ENCODE data around the gene ZCCHC2. TPM values are rescaled to one million over a fixed set of nuclear protein-coding genes. Genes with fewer than 3 reads are reported as not detected.

Gene ZCCHC2
- total and polyA plus RNA-seq, 2 of the 8 experiments (the other 6 are each of a cell fraction or from before 2014, with no cell fraction given): 13.5 to 18.6 TPM

GRCh38 chr18:62572456-62572855, 49.6 kb downstream of the ZCCHC2 start (continued):
- TF ChIP-seq, protein P1, sequence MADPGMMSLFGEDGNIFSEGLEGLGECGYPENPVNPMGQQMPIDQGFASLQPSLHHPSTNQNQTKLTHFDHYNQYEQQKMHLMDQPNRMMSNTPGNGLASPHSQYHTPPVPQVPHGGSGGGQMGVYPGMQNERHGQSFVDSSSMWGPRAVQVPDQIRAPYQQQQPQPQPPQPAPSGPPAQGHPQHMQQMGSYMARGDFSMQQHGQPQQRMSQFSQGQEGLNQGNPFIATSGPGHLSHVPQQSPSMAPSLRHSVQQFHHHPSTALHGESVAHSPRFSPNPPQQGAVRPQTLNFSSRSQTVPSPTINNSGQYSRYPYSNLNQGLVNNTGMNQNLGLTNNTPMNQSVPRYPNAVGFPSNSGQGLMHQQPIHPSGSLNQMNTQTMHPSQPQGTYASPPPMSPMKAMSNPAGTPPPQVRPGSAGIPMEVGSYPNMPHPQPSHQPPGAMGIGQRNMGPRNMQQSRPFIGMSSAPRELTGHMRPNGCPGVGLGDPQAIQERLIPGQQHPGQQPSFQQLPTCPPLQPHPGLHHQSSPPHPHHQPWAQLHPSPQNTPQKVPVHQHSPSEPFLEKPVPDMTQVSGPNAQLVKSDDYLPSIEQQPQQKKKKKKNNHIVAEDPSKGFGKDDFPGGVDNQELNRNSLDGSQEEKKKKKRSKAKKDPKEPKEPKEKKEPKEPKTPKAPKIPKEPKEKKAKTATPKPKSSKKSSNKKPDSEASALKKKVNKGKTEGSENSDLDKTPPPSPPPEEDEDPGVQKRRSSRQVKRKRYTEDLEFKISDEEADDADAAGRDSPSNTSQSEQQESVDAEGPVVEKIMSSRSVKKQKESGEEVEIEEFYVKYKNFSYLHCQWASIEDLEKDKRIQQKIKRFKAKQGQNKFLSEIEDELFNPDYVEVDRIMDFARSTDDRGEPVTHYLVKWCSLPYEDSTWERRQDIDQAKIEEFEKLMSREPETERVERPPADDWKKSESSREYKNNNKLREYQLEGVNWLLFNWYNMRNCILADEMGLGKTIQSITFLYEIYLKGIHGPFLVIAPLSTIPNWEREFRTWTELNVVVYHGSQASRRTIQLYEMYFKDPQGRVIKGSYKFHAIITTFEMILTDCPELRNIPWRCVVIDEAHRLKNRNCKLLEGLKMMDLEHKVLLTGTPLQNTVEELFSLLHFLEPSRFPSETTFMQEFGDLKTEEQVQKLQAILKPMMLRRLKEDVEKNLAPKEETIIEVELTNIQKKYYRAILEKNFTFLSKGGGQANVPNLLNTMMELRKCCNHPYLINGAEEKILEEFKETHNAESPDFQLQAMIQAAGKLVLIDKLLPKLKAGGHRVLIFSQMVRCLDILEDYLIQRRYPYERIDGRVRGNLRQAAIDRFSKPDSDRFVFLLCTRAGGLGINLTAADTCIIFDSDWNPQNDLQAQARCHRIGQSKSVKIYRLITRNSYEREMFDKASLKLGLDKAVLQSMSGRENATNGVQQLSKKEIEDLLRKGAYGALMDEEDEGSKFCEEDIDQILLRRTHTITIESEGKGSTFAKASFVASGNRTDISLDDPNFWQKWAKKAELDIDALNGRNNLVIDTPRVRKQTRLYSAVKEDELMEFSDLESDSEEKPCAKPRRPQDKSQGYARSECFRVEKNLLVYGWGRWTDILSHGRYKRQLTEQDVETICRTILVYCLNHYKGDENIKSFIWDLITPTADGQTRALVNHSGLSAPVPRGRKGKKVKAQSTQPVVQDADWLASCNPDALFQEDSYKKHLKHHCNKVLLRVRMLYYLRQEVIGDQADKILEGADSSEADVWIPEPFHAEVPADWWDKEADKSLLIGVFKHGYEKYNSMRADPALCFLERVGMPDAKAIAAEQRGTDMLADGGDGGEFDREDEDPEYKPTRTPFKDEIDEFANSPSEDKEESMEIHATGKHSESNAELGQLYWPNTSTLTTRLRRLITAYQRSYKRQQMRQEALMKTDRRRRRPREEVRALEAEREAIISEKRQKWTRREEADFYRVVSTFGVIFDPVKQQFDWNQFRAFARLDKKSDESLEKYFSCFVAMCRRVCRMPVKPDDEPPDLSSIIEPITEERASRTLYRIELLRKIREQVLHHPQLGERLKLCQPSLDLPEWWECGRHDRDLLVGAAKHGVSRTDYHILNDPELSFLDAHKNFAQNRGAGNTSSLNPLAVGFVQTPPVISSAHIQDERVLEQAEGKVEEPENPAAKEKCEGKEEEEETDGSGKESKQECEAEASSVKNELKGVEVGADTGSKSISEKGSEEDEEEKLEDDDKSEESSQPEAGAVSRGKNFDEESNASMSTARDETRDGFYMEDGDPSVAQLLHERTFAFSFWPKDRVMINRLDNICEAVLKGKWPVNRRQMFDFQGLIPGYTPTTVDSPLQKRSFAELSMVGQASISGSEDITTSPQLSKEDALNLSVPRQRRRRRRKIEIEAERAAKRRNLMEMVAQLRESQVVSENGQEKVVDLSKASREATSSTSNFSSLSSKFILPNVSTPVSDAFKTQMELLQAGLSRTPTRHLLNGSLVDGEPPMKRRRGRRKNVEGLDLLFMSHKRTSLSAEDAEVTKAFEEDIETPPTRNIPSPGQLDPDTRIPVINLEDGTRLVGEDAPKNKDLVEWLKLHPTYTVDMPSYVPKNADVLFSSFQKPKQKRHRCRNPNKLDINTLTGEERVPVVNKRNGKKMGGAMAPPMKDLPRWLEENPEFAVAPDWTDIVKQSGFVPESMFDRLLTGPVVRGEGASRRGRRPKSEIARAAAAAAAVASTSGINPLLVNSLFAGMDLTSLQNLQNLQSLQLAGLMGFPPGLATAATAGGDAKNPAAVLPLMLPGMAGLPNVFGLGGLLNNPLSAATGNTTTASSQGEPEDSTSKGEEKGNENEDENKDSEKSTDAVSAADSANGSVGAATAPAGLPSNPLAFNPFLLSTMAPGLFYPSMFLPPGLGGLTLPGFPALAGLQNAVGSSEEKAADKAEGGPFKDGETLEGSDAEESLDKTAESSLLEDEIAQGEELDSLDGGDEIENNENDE (IDR thresholded peaks at IDR 0.05; ENCODE audit: insufficient replicate concordance, low read length): no peak
- TF ChIP-seq HDAC2 (IDR thresholded peaks at IDR 0.05; ENCODE audit: borderline replicate concordance in 1 of 2, low read depth in 2 of 2, low read length in 2 of 2) (no peak), EZH2 (IDR thresholded peaks at IDR 0.05; ENCODE audit: low read depth, low read length, severe bottlenecking) (no peak), SUZ12 (IDR thresholded peaks at IDR 0.05; ENCODE audit: low read length) (no peak), RAD21 (IDR thresholded peaks at IDR 0.05 in 1 of 2, conservative IDR thresholded peaks at IDR 0.05 in 1 of 2; ENCODE audit: low read depth in 2 of 2, low read length in 2 of 2) (no peak), CBX5 (IDR thresholded peaks at IDR 0.05; ENCODE audit: low read depth, low read length) (no peak), TAF1 (IDR thresholded peaks at IDR 0.05; ENCODE audit: low read depth, low read length) (no peak)
